Measurements from ENCODE around the gene PNKP. TPM values are rescaled to one million over a fixed set of nuclear protein-coding genes. Genes with fewer than 3 reads are reported as not detected.

PNKP gene
- total RNA-seq, result 68.3 and 76.4 TPM in 2 replicates
- long read RNA-seq, partial matches to known transcripts, result 0 of 4 reads
- long read RNA-seq, other reads (novel, unspliced or antisense), result 2 of 4 reads

GRCh38 chr19:49866933-49867782 is at the start of gene PNKP:
PNKP (minus strand) TSS chr19:49867576; CDS start chr19:49867204, 372 bp downstream.
- TF ChIP-seq, protein P1, sequence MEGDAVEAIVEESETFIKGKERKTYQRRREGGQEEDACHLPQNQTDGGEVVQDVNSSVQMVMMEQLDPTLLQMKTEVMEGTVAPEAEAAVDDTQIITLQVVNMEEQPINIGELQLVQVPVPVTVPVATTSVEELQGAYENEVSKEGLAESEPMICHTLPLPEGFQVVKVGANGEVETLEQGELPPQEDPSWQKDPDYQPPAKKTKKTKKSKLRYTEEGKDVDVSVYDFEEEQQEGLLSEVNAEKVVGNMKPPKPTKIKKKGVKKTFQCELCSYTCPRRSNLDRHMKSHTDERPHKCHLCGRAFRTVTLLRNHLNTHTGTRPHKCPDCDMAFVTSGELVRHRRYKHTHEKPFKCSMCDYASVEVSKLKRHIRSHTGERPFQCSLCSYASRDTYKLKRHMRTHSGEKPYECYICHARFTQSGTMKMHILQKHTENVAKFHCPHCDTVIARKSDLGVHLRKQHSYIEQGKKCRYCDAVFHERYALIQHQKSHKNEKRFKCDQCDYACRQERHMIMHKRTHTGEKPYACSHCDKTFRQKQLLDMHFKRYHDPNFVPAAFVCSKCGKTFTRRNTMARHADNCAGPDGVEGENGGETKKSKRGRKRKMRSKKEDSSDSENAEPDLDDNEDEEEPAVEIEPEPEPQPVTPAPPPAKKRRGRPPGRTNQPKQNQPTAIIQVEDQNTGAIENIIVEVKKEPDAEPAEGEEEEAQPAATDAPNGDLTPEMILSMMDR (IDR thresholded peaks at IDR 0.05), result no peak
- H3K36me3 Mint-ChIP-seq (ENCODE audit: unreplicated experiment), result peaks cover 14% of the 10 kb centered on the region
- DNase-seq (ENCODE audit: extremely low spot score, unreplicated experiment), result peak; percentile 96
- peak within 1 kb of the TSS; percentile 96 for H3K4me3 Mint-ChIP-seq (ENCODE audit: unreplicated experiment)
- H3K9me3 Mint-ChIP-seq (ENCODE audit: unreplicated experiment), result no peaks in the 10 kb centered on the region
- no peak within 1 kb of the TSS for H3K27ac Mint-ChIP-seq (ENCODE audit: unreplicated experiment)
- no peaks in the 10 kb centered on the region for H3K27me3 Mint-ChIP-seq (ENCODE audit: unreplicated experiment)
- H3K4me1 Mint-ChIP-seq (ENCODE audit: unreplicated experiment), result peaks cover 39% of the 10 kb centered on the region

DNA sequence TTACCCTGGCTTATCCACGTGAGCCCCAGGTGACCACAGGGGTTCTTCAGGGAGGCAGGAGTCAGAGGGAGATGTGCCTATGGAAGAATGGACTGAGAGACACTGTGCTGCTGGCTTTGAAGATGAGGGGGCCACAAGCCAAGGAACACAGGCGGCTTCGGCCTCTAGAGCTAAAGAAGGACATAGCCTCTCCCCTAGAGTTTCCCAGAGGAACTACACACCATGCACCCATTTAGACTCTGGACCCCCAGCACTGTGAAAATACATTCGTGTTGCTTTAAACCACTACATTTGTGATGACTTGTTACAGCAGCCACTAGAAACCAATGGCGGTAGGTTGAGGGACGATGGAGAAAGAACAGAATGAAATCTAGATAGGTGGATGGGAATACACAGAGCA is 47.9 kb upstream of the PNKP start:
- TF ChIP-seq, protein P1 (IDR thresholded peaks at IDR 0.05), result no peak
- H3K36me3 Mint-ChIP-seq (ENCODE audit: unreplicated experiment), result peaks cover 31% of the 10 kb centered on the region
- H3K4me1 Mint-ChIP-seq (ENCODE audit: unreplicated experiment), result no peaks in the 10 kb centered on the region
- no peak overlapping the region for H3K27ac Mint-ChIP-seq (ENCODE audit: unreplicated experiment)
- no peaks in the 10 kb centered on the region for H3K27me3 Mint-ChIP-seq (ENCODE audit: unreplicated experiment)
- peaks cover 3% of the 10 kb centered on the region for H3K9me3 Mint-ChIP-seq (ENCODE audit: unreplicated experiment)
- no peak for DNase-seq (ENCODE audit: extremely low spot score, unreplicated experiment)
- H3K4me3 Mint-ChIP-seq (ENCODE audit: unreplicated experiment), result no peak overlapping the region

DNA sequence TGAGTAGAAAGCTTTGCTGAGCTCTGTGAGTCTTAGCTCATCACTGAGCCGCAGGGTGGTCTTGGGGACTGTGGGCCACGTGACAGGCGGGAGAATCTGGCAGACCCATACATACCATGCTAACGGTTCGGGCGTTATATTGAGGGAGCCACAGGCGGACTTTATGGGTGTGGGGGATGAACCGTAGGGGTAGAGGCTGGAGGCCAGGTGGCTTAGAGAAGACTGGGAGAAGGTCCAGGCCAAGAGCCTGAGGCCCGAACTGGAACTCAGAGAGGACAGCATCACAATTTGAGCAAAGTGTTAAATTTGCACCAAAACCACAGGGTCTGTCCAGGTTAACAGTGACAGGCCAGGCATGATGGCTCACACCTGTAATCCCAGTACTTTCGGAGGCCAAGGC is 46.3 kb upstream of the PNKP start:
- Mint-ChIP-seq H3K27me3 (ENCODE audit: unreplicated experiment) (no peaks in the 10 kb centered on the region), H3K4me1 (ENCODE audit: unreplicated experiment) (no peaks in the 10 kb centered on the region), H3K9me3 (ENCODE audit: unreplicated experiment) (peaks cover 3% of the 10 kb centered on the region), H3K4me3 (ENCODE audit: unreplicated experiment) (no peak overlapping the region), H3K36me3 (ENCODE audit: unreplicated experiment) (peaks cover 29% of the 10 kb centered on the region), H3K27ac (ENCODE audit: unreplicated experiment) (no peak overlapping the region)
- TF ChIP-seq, protein P1 (IDR thresholded peaks at IDR 0.05), result no peak
- no peak for DNase-seq (ENCODE audit: extremely low spot score, unreplicated experiment)

GRCh38 chr19:49912965-49913685 is 45.7 kb upstream of the PNKP start:
- Mint-ChIP-seq H3K9me3 (ENCODE audit: unreplicated experiment) (peaks cover 3% of the 10 kb centered on the region), H3K36me3 (ENCODE audit: unreplicated experiment) (peaks cover 31% of the 10 kb centered on the region), H3K4me3 (ENCODE audit: unreplicated experiment) (no peak overlapping the region), H3K27ac (ENCODE audit: unreplicated experiment) (no peak overlapping the region), H3K4me1 (ENCODE audit: unreplicated experiment) (no peaks in the 10 kb centered on the region), H3K27me3 (ENCODE audit: unreplicated experiment) (no peaks in the 10 kb centered on the region)
- TF ChIP-seq, protein P1 (IDR thresholded peaks at IDR 0.05), result no peak
- DNase-seq (ENCODE audit: extremely low spot score, unreplicated experiment), result no peak
